ENCODE results near the gene MGRN1.

GRCh38 chr16:4593086-4593485, 31.5 kb upstream of the MGRN1 start:
- TF ChIP-seq USF2 (IDR thresholded peaks at IDR 0.05; ENCODE audit: low read depth, low read length) (no peak), USF2 (CRISPR knock-in tag; IDR thresholded peaks at IDR 0.05; ENCODE audit: borderline replicate concordance) (no peak), CREB1 (IDR thresholded peaks at IDR 0.05) (no peak), CREB1 (CRISPR knock-in tag; IDR thresholded peaks at IDR 0.05) (no peak), ZBTB10 (CRISPR knock-in tag; IDR thresholded peaks at IDR 0.05; ENCODE audit: borderline replicate concordance) (no peak), TCF12 (IDR thresholded peaks at IDR 0.05) (no peak), TCF12 (CRISPR knock-in tag; IDR thresholded peaks at IDR 0.05) (no peak), HMGXB4 (CRISPR knock-in tag; IDR thresholded peaks at IDR 0.05; ENCODE audit: borderline replicate concordance in 1 of 2, low read depth in 1 of 2) (no peak), PCBP2 (optimal IDR thresholded peaks at IDR 0.05; ENCODE audit: low read depth, low read length, poor library complexity, severe bottlenecking) (no peak), FOXO1 (CRISPR knock-in tag; IDR thresholded peaks at IDR 0.05) (no peak)

Measured in HepG2 (cell line).